H1 (cell line): ENCODE measurements around the gene ATP23. TPM values are rescaled to one million over a fixed set of nuclear protein-coding genes. Genes with fewer than 3 reads are reported as not detected.

Experiments
- CTCF ChIA-PET: fragments of 300-600 bp; sonication (Branson Sonifier 250); formaldehyde crosslinking; loops from one replicate; lab custom pipeline; 2021; ENCODE audit not compliant: partially characterized antibody; lab: Charles Lee
- POLR2A ChIA-PET: fragments of 300-600 bp; sonication (Branson Sonifier 250); formaldehyde crosslinking; loops from one replicate; lab custom pipeline; 2021; ENCODE audit warnings: inconsistent platforms; ENCODE audit not compliant: partially characterized antibody; lab: Charles Lee
- DNase-seq, 2 experiments: peaks; one replicate each; pipeline versions ENCODE4 v3.0.0 to v3.0.0-alpha.2; 2010 to 2022; ENCODE audit warnings: low spot score in 2 of 2, low read depth in 1 of 2, mixed read lengths in 1 of 2
- FAIRE-seq: peaks from 2 replicates; lab custom pipeline; 2011; peaks lifted over from hg19 to GRCh38; lab: Jason Lieb, UNC
- H2AFZ ChIP-seq: 2 replicates; pipeline ENCODE4 v1.8.1; 2012; ENCODE audit warnings: low read length, inconsistent platforms
- H2AK5ac ChIP-seq: 2 replicates; pipeline ENCODE4 v1.6.1; 2013; ENCODE audit warnings: low read depth, low read length
- H2BK120ac ChIP-seq: replicated peaks from 2 replicates; pipeline ENCODE3; 2013; ENCODE audit warnings: low read depth, low read length, inconsistent platforms
- H2BK12ac ChIP-seq: 2 replicates; pipeline ENCODE4 v1.6.1; 2013; ENCODE audit warnings: low read depth, low read length
- H2BK15ac ChIP-seq: 2 replicates; pipeline ENCODE4 v1.6.1; 2013; ENCODE audit warnings: low read length
- H2BK20ac ChIP-seq: 2 replicates; pipeline ENCODE4 v1.6.1; 2013; ENCODE audit warnings: low read length
- H2BK5ac ChIP-seq: 2 replicates; pipeline ENCODE4 v1.6.1; 2013; ENCODE audit warnings: low read depth, low read length
- H3K14ac ChIP-seq: 2 replicates; pipeline ENCODE4 v1.6.1; 2013; ENCODE audit warnings: inconsistent platforms; ENCODE audit not compliant: insufficient read length
- H3K18ac ChIP-seq: 2 replicates; pipeline ENCODE4 v1.6.1; 2013; ENCODE audit warnings: low read length; ENCODE audit errors: extremely low read depth
- H3K23ac ChIP-seq: 2 replicates; pipeline ENCODE4 v1.6.1; 2013; ENCODE audit warnings: inconsistent platforms; ENCODE audit not compliant: insufficient read length
- H3K23me2 ChIP-seq: 2 replicates; pipeline ENCODE4 v1.6.1; 2013; ENCODE audit warnings: low read depth, low read length
- H3K27ac ChIP-seq: 2 replicates; pipeline ENCODE4 v1.6.1; 2011; ENCODE audit warnings: low read depth, low read length, inconsistent platforms
- H3K27me3 ChIP-seq, 4 experiments: replicated peaks in 1 of 4; 1 replicate in 1 of 4; 2 replicates in 3 of 4; pipeline versions ENCODE4 v1.6.1 to v1.8.1; 2011 to 2013; ENCODE audit warnings: low read length in 3 of 4, mild to moderate bottlenecking in 3 of 4, inconsistent platforms in 2 of 4, mixed read lengths in 2 of 4, moderate library complexity in 1 of 4; ENCODE audit not compliant: control insufficient read depth in 3 of 4, insufficient read depth in 3 of 4; ENCODE audit errors: extremely low read depth in 1 of 4
- H3K36me3 ChIP-seq, 4 experiments: 2 replicates each; pipeline versions ENCODE4 v1.6.1 to v1.8.1; 2011 to 2013; ENCODE audit warnings: mild to moderate bottlenecking in 4 of 4, low read length in 3 of 4, moderate library complexity in 2 of 4, control low read depth in 1 of 4, inconsistent platforms in 1 of 4; ENCODE audit not compliant: insufficient read depth in 4 of 4, control insufficient read depth in 2 of 4
- H3K4ac ChIP-seq: replicated peaks from 2 replicates; pipeline ENCODE3; 2013; ENCODE audit warnings: low read length, low read depth, mixed read lengths, inconsistent platforms; ENCODE audit not compliant: insufficient read length
- H3K4me1 ChIP-seq, 4 experiments: replicated peaks in 1 of 4; 1 replicate in 1 of 4; 2 replicates in 3 of 4; pipeline versions ENCODE4 v1.6.1 to v1.8.1; 2011 to 2013; ENCODE audit warnings: low read length in 3 of 4, inconsistent platforms in 2 of 4, mixed read lengths in 1 of 4; ENCODE audit not compliant: insufficient read depth in 4 of 4, control insufficient read depth in 3 of 4
- H3K4me2 ChIP-seq, 2 experiments: 2 replicates each; pipeline versions ENCODE4 v1.6.1 to v1.8.1; 2011 to 2013; ENCODE audit warnings: low read depth in 2 of 2, low read length in 2 of 2, control low read depth in 1 of 2, inconsistent platforms in 1 of 2, mild to moderate bottlenecking in 1 of 2; ENCODE audit not compliant: insufficient read depth in 1 of 2
- H3K4me3 ChIP-seq, 4 experiments: fragments of 200-600, 300-600 bp in 1 of 4; sonication (generic), shearing (Covaris generic), sonication (Bioruptor Twin) in 1 of 4; 2 replicates each; pipeline versions ENCODE4 v1.5.1 to v1.8.1; 2011 to 2016; ENCODE audit warnings: low read length in 4 of 4, low read depth in 3 of 4, control low read depth in 2 of 4, inconsistent platforms in 2 of 4, mild to moderate bottlenecking in 2 of 4, mixed read lengths in 1 of 4, moderate library complexity in 1 of 4; ENCODE audit not compliant: insufficient read depth in 2 of 4; ENCODE audit errors: extremely low read depth in 1 of 4
- H3K56ac ChIP-seq: replicated peaks from 2 replicates; pipeline ENCODE3; 2013; ENCODE audit warnings: low read depth, mild to moderate bottlenecking, mixed read lengths, low read length, inconsistent platforms; ENCODE audit not compliant: insufficient read length
- H3K79me1 ChIP-seq: 2 replicates; pipeline ENCODE4 v1.6.1; 2013; ENCODE audit warnings: low read depth, low read length, control low read depth
- H3K79me2 ChIP-seq, 2 experiments: 2 replicates each; pipeline versions ENCODE4 v1.6.1 to v1.8.1; 2012 to 2013; ENCODE audit warnings: low read length in 2 of 2, mild to moderate bottlenecking in 2 of 2, inconsistent platforms in 1 of 2; ENCODE audit not compliant: insufficient read depth in 2 of 2, control insufficient read depth in 1 of 2
- H3K9ac ChIP-seq, 4 experiments: replicated peaks in 1 of 4; 1 replicate in 1 of 4; 2 replicates in 3 of 4; pipeline versions ENCODE4 v1.6.1 to v1.8.1; 2011 to 2013; ENCODE audit warnings: low read depth in 3 of 4, low read length in 3 of 4, control low read depth in 2 of 4, mild to moderate bottlenecking in 2 of 4, moderate library complexity in 2 of 4, inconsistent platforms in 1 of 4; ENCODE audit errors: extremely low read depth in 1 of 4
- H3K9me3 ChIP-seq, 2 experiments: 2 replicates each; pipeline versions ENCODE4 v1.6.1 to v1.8.1; 2012 to 2013; ENCODE audit warnings: mild to moderate bottlenecking in 2 of 2, moderate library complexity in 2 of 2, control low read depth in 1 of 2, inconsistent platforms in 1 of 2, low read depth in 1 of 2, low read length in 1 of 2, mixed read lengths in 1 of 2; ENCODE audit not compliant: insufficient read depth in 2 of 2
- H4K20me1 ChIP-seq, 2 experiments: replicated peaks in 1 of 2; 2 replicates each; pipeline versions ENCODE3 to v1.8.1; 2011 to 2013; ENCODE audit warnings: inconsistent platforms in 2 of 2, low read length in 2 of 2, mild to moderate bottlenecking in 1 of 2; ENCODE audit not compliant: insufficient read depth in 2 of 2, control insufficient read depth in 1 of 2
- H4K5ac ChIP-seq: 2 replicates; pipeline ENCODE4 v1.6.1; 2013; ENCODE audit warnings: low read length, low read depth, mixed read lengths, inconsistent platforms; ENCODE audit not compliant: insufficient read length
- H4K8ac ChIP-seq: 2 replicates; pipeline ENCODE4 v1.8.0; 2013; ENCODE audit warnings: mild to moderate bottlenecking, moderate library complexity, low read length, inconsistent platforms; ENCODE audit not compliant: insufficient read depth; ENCODE audit errors: extremely low read depth
- H4K91ac ChIP-seq: replicated peaks from 2 replicates; pipeline ENCODE3; 2013; ENCODE audit warnings: low read length, mixed read lengths, inconsistent platforms; ENCODE audit not compliant: insufficient read length
- BRCA1 ChIP-seq: IDR thresholded peaks from 2 replicates; pipeline ENCODE4 v1.6.1; 2012; ENCODE audit warnings: low read depth, low read length, improper control_type of control experiment
- HDAC2 ChIP-seq, 2 experiments: fragments of 300-600 bp in 1 of 2; sonication (generic) in 1 of 2; IDR thresholded peaks; 2 replicates each; pipeline ENCODE4 v1.6.1; 2011 to 2012; ENCODE audit warnings: low read depth in 2 of 2, low read length in 2 of 2, mild to moderate bottlenecking in 2 of 2, moderate library complexity in 2 of 2, borderline replicate concordance in 1 of 2, inconsistent platforms in 1 of 2
- NRF1 ChIP-seq: IDR thresholded peaks from 2 replicates; pipeline ENCODE4 v1.6.1; 2011; ENCODE audit warnings: mild to moderate bottlenecking, low read depth, low read length, improper control_type of control experiment
- PHF8 ChIP-seq: fragments of 200-600 bp; sonication (generic); conservative IDR thresholded peaks from 2 replicates; pipeline ENCODE4 v1.7.1; 2012; ENCODE audit warnings: low read depth, mild to moderate bottlenecking, inconsistent platforms, low read length, moderate library complexity
- POU5F1 ChIP-seq: IDR thresholded peaks from 2 replicates; pipeline ENCODE4 v1.6.1; 2011; ENCODE audit warnings: low read depth, mild to moderate bottlenecking, low read length, moderate library complexity
- RAD21 ChIP-seq, 2 experiments: IDR thresholded peaks in 1 of 2; conservative IDR thresholded peaks in 1 of 2; 2 replicates each; pipeline ENCODE4 v1.6.1; 2011; ENCODE audit warnings: low read depth in 2 of 2, low read length in 2 of 2, improper control_type of control experiment in 1 of 2, inconsistent platforms in 1 of 2, mild to moderate bottlenecking in 1 of 2, moderate library complexity in 1 of 2
- RNF2 ChIP-seq: fragments of 200-900, 300-1000 bp; sonication (generic); IDR thresholded peaks from 2 replicates; pipeline ENCODE4 v1.7.1; 2016; ENCODE audit warnings: borderline replicate concordance, low read depth, mild to moderate bottlenecking, antibody characterized with exemption, low read length; ENCODE audit not compliant: poor library complexity, severe bottlenecking; ENCODE audit errors: missing control alignments
- SIN3A ChIP-seq, 2 experiments: IDR thresholded peaks in 1 of 2; conservative IDR thresholded peaks in 1 of 2; 2 replicates each; pipeline ENCODE4 v1.6.1; 2011 to 2012; ENCODE audit warnings: low read length in 2 of 2, improper control_type of control experiment in 1 of 2, low read depth in 1 of 2, mild to moderate bottlenecking in 1 of 2
- SP1 ChIP-seq: IDR thresholded peaks from 2 replicates; pipeline ENCODE4 v1.6.1; 2011; ENCODE audit warnings: low read depth, low read length
- SUZ12 ChIP-seq: fragments of 200-600 bp; sonication (generic); IDR thresholded peaks from 2 replicates; pipeline ENCODE4 v1.6.1; 2012; ENCODE audit warnings: mild to moderate bottlenecking, inconsistent platforms, low read length, moderate library complexity, mixed read lengths
- TCF12 ChIP-seq: IDR thresholded peaks from 2 replicates; pipeline ENCODE4 v1.6.1; 2011; ENCODE audit warnings: low read depth, mild to moderate bottlenecking, low read length
- WGBS, 2 experiments: shearing (Covaris generic) in 1 of 2; methylation state at CpG; one replicate each; pipeline versions ENCODE4 v1.1.6 to v1.1.7; 2013 to 2015; ENCODE audit warnings: low lambda C conversion rate in 2 of 2, mixed read lengths in 2 of 2, inconsistent platforms in 1 of 2, low coverage in 1 of 2, missing lambda C conversion rate in 1 of 2; ENCODE audit not compliant: insufficient replicate concordance in 2 of 2, insufficient coverage in 1 of 2, insufficient read length in 1 of 2; ENCODE audit errors: extremely low coverage in 1 of 2, missing lambda C conversion rate in 1 of 2; 5-methylcytosine and 5-hydroxymethylcytosine counted together
- polyA plus RNA-seq, 7 experiments: library from polyadenylated mRNA; depleted of rRNA in 3 of 7; stranded (reverse) in 5 of 7; unstranded in 2 of 7; fragments of >200 nt in 5 of 7; fragments of 200-250 nt in 2 of 7; gene quantifications; 1 replicate in 5 of 7; 2 replicates in 1 of 7; 4 replicates in 1 of 7; pipeline versions ENCODE4 v1.2.1 to v1.2.3, GENCODE V29; 2011 to 2013; ENCODE audit warnings: missing spikeins in 2 of 7, mixed read lengths in 2 of 7
- total RNA-seq: library from RNA; stranded (reverse); fragmentation: NEBNext Ultra II Directional; extraction: Animal tissue kit (Norgen Biotek cat#: 25700); gene quantifications from 2 replicates; pipeline ENCODE4 v1.2.1, GENCODE V29; 2021

The ATP23 gene
- total and polyA plus RNA-seq, 2 of the 8 experiments (the other 6 are each of a cell fraction or from before 2014, with no cell fraction given) = 10.2 to 13.5 TPM

- Histone ChIP-seq H2BK20ac (no peak overlapping the region), H3K23me2 (no peaks in the 10 kb centered on the region; the same call in 1 of the 2 replicates), H2AK5ac (no peak overlapping the region), H2BK5ac (no peak overlapping the region), H3K4ac (no peak overlapping the region), H3K18ac (no peak overlapping the region), H2BK15ac (no peak overlapping the region), H2BK120ac (no peak overlapping the region), H3K79me1 (no peaks in the 10 kb centered on the region), H3K36me3 (no peaks in the 10 kb centered on the region), H4K5ac (no peak overlapping the region), H2BK12ac (no peak overlapping the region), H3K4me2 (no peak overlapping the region), H3K27me3 (peaks cover 0 to 4% (median 0%) of the 10 kb centered on the region in 4 experiments; a peak in 4 of 7 replicates), H4K91ac (no peak overlapping the region), H4K8ac (no peak overlapping the region), H3K56ac (no peak overlapping the region), H3K79me2 (no peaks in the 10 kb centered on the region), H3K23ac (no peak overlapping the region), H4K20me1 (no peaks in the 10 kb centered on the region), H2AFZ (no peak overlapping the region), H3K27ac (no peak overlapping the region), H3K9me3 (no peaks in the 10 kb centered on the region), H3K4me1 (no peaks in the 10 kb centered on the region), H3K4me3 (no peak overlapping the region), H3K14ac (no peak overlapping the region), H3K9ac (no peak overlapping the region)
- ChIA-PET CTCF (interaction anchor here (0.7 to 10.7 kb wide), 25 partner anchors 8 to 124 kb away, joined by 3 to 181 read pairs (median 6); partner anchors contain the start of genes AVIL and CTDSP2), POLR2A (interaction anchor here (1.4 to 4.5 kb wide), 5 partner anchors 9 to 74 kb away, joined by 3 to 22 read pairs (median 4); partner anchors contain the start of gene CTDSP2)
- WGBS, 2 experiments = 76% methylated on average over 7 of the region's 7 CpGs; no CpG with 5 or more reads in 1 of the 2 experiments
- no peak for FAIRE-seq
- no peak for DNase-seq
- TF ChIP-seq HDAC2 (IDR thresholded peaks at IDR 0.05; ENCODE audit: borderline replicate concordance in 1 of 2, low read depth in 2 of 2, low read length in 2 of 2) = no peak
- no peak for TF ChIP-seq BRCA1
- no peak for TF ChIP-seq SUZ12
- no peak for TF ChIP-seq NRF1
- TF ChIP-seq SIN3A (conservative IDR thresholded peaks at IDR 0.05 in 1 of 2, IDR thresholded peaks at IDR 0.05 in 1 of 2; ENCODE audit: low read depth in 1 of 2, low read length in 2 of 2) = no peak
- no peak for TF ChIP-seq SP1
- no peak for TF ChIP-seq PHF8
- no peak for TF ChIP-seq RAD21 (IDR thresholded peaks at IDR 0.05 in 1 of 2, conservative IDR thresholded peaks at IDR 0.05 in 1 of 2; ENCODE audit: low read depth in 2 of 2, low read length in 2 of 2)
- TF ChIP-seq TCF12 = no peak
- TF ChIP-seq POU5F1 = no peak
- TF ChIP-seq RNF2 = no peak
These were observed 35.4 kb upstream of the ATP23 start for GRCh38 chr12:57905812-57906475.
